Esophagus (tissue), 2 donors: ENCODE results near the gene IP6K1. TPM values are rescaled to one million over a fixed set of nuclear protein-coding genes. Genes with fewer than 3 reads are reported as not detected.
"Not testable (repeated sequence)": the region's sequence is repeated elsewhere in the genome, so short reads cannot be mapped to it uniquely, and the experiment has no call there.

ENCODE experiments used
- H3K27ac ChIP-seq, 2 donors: one replicate each; pipeline ENCODE4 v1.5.1; 2013; ENCODE audit warnings: low read depth in 2 of 2, mild to moderate bottlenecking in 2 of 2, inconsistent platforms in 1 of 2, low read length in 1 of 2, moderate library complexity in 1 of 2
- H3K27me3 ChIP-seq, 2 donors: one replicate each; pipeline ENCODE4 v1.6.1; 2013; ENCODE audit warnings: low read length in 2 of 2, control low read depth in 1 of 2, mild to moderate bottlenecking in 1 of 2; ENCODE audit not compliant: insufficient read depth in 2 of 2, control insufficient read depth in 1 of 2
- H3K36me3 ChIP-seq, 2 donors: one replicate each; pipeline ENCODE4 v1.6.1; 2013; ENCODE audit warnings: low read length in 1 of 2; ENCODE audit not compliant: control insufficient read depth in 2 of 2, insufficient read depth in 2 of 2
- H3K4me1 ChIP-seq, 2 donors: one replicate each; pipeline ENCODE4 v1.6.1; 2013; ENCODE audit warnings: low read length in 1 of 2; ENCODE audit not compliant: control insufficient read depth in 2 of 2, insufficient read depth in 2 of 2
- H3K4me3 ChIP-seq, 2 donors: one replicate each; pipeline ENCODE4 v1.5.1; 2013; ENCODE audit warnings: low read length in 2 of 2, mild to moderate bottlenecking in 2 of 2, low read depth in 1 of 2, moderate library complexity in 1 of 2
- H3K9me3 ChIP-seq, 2 donors: one replicate each; pipeline ENCODE4 v1.6.1; 2013; ENCODE audit warnings: mild to moderate bottlenecking in 2 of 2, low read depth in 1 of 2, low read length in 1 of 2, moderate library complexity in 1 of 2; ENCODE audit not compliant: control insufficient read depth in 2 of 2, insufficient read depth in 1 of 2
- WGBS, 2 donors: extraction: QIAGEN DNeasy Blood & Tissue Kit; methylation state at CpG; one replicate each; pipeline ENCODE4 v1.1.7; 2013; 5-methylcytosine and 5-hydroxymethylcytosine counted together
- polyA plus RNA-seq, 2 donors: library from polyadenylated mRNA; stranded (reverse); fragments of 200-250 nt; gene quantifications; one replicate each; pipeline ENCODE4 v1.2.3, GENCODE V29; 2013
- donor health status: healthy with polysubstance abuse.
- donor health status: Bipolar disorder and iron deficiency.

The IP6K1 gene
- polyA plus RNA-seq, 2 donors = 11.5 to 14.1 TPM

GRCh38 chr3:49750056-49750455 is 36.3 kb downstream of the IP6K1 start:
- H3K4me1 ChIP-seq = peaks cover 2% of the 10 kb centered on the region in 2 donors
- H3K36me3 ChIP-seq = peaks cover 0 to 5% of the 10 kb centered on the region in 2 donors
- H3K27me3 ChIP-seq = no peaks in the 10 kb centered on the region
- H3K27ac ChIP-seq = no peak overlapping the region
- no peaks in the 10 kb centered on the region for H3K9me3 ChIP-seq
- no peak overlapping the region for H3K4me3 ChIP-seq
- 90 to 94% methylated on average over 4 of the region's 4 CpGs for WGBS, 2 donors

GRCh38 chr3:49748874-49749273 is 37.5 kb downstream of the IP6K1 start:
- not testable (repeated sequence) for H3K9me3 ChIP-seq, H3K4me3 ChIP-seq, H3K36me3 ChIP-seq, H3K27ac ChIP-seq, H3K4me1 ChIP-seq, H3K27me3 ChIP-seq
- WGBS, 2 donors = 89 to 92% methylated on average over 5 of the region's 5 CpGs

- H3K36me3 ChIP-seq = peaks cover 0 to 8% of the 10 kb centered on the region in 2 donors
Observed at GRCh38 chr3:49747792-49748480, 38.4 kb downstream of the IP6K1 start.

GRCh38 chr3:49745986-49746385 is 40.4 kb downstream of the IP6K1 start:
- WGBS, 2 donors = 44 to 57% methylated on average over 2 of the region's 2 CpGs
- no peak overlapping the region for H3K27ac ChIP-seq
- no peak overlapping the region for H3K4me3 ChIP-seq
- peaks cover 0 to 8% of the 10 kb centered on the region in 2 donors for H3K36me3 ChIP-seq
- peaks cover 2% of the 10 kb centered on the region in 2 donors for H3K4me1 ChIP-seq
- H3K9me3 ChIP-seq = no peaks in the 10 kb centered on the region
- no peaks in the 10 kb centered on the region for H3K27me3 ChIP-seq

More at GRCh38 chr3:49747792-49748480, 38.4 kb downstream of the IP6K1 start:
- Histone ChIP-seq H3K9me3 (no peaks in the 10 kb centered on the region), H3K27me3 (no peaks in the 10 kb centered on the region), H3K4me3 (no peak overlapping the region), H3K27ac (no peak overlapping the region), H3K4me1 (peaks cover 2% of the 10 kb centered on the region in 2 donors)
- 90 to 92% methylated on average over 13 of the region's 13 CpGs for WGBS, 2 donors

GRCh38 chr3:49740427-49740826 is 45.9 kb downstream of the IP6K1 start:
- no peak overlapping the region for H3K27ac ChIP-seq
- peaks cover under 1 to 21% of the 10 kb centered on the region in 2 donors for H3K36me3 ChIP-seq
- no peaks in the 10 kb centered on the region for H3K4me1 ChIP-seq
- H3K27me3 ChIP-seq = no peaks in the 10 kb centered on the region
- H3K4me3 ChIP-seq = no peak overlapping the region
- H3K9me3 ChIP-seq = no peaks in the 10 kb centered on the region

- H3K4me1 ChIP-seq = no peaks in the 10 kb centered on the region
- no peak overlapping the region for H3K4me3 ChIP-seq
- H3K27ac ChIP-seq = no peak overlapping the region
- H3K36me3 ChIP-seq = peaks cover 7 to 26% of the 10 kb centered on the region in 2 donors
- 95 to 97% methylated on average over 11 of the region's 11 CpGs for WGBS, 2 donors
- no peaks in the 10 kb centered on the region for H3K27me3 ChIP-seq
- H3K9me3 ChIP-seq = no peaks in the 10 kb centered on the region
Observed at GRCh38 chr3:49738067-49738713, 48.2 kb downstream of the IP6K1 start.

GRCh38 chr3:49734752-49735151 is 51.6 kb downstream of the IP6K1 start:
- 94 to 95% methylated on average over 6 of the region's 6 CpGs for WGBS, 2 donors
- H3K9me3 ChIP-seq = no peaks in the 10 kb centered on the region
- no peaks in the 10 kb centered on the region for H3K4me1 ChIP-seq
- H3K27me3 ChIP-seq = no peaks in the 10 kb centered on the region
- peaks cover 7 to 31% of the 10 kb centered on the region in 2 donors for H3K36me3 ChIP-seq
- no peak overlapping the region for H3K4me3 ChIP-seq
- no peak overlapping the region for H3K27ac ChIP-seq

- no peaks in the 10 kb centered on the region for H3K27me3 ChIP-seq
- H3K4me3 ChIP-seq = no peak overlapping the region
- no peak overlapping the region for H3K27ac ChIP-seq
- H3K36me3 ChIP-seq = peaks cover 7 to 29% of the 10 kb centered on the region in 2 donors
- no peaks in the 10 kb centered on the region for H3K9me3 ChIP-seq
- WGBS, 2 donors = 94 to 96% methylated on average over 1 of the region's 1 CpG
- H3K4me1 ChIP-seq = no peaks in the 10 kb centered on the region
Observed at GRCh38 chr3:49733551-49733950, 52.8 kb downstream of the IP6K1 start.

GRCh38 chr3:49732597-49732996 is 53.7 kb downstream of the IP6K1 start:
- Histone ChIP-seq H3K27me3 (no peaks in the 10 kb centered on the region), H3K4me3 (no peak overlapping the region), H3K27ac (no peak overlapping the region), H3K36me3 (peaks cover 13 to 27% of the 10 kb centered on the region in 2 donors), H3K4me1 (no peaks in the 10 kb centered on the region), H3K9me3 (no peaks in the 10 kb centered on the region)
- 89 to 94% methylated on average over 11 of the region's 11 CpGs for WGBS, 2 donors
